ENCODE data around the gene TNRC18. TPM values are rescaled to one million over a fixed set of nuclear protein-coding genes. Genes with fewer than 3 reads are reported as not detected.
"Not testable (repeated sequence)": the region's sequence is repeated elsewhere in the genome, so short reads cannot be mapped to it uniquely, and the experiment has no call there.

TNRC18 gene
- total and polyA plus RNA-seq, 2 experiments from 2014 or later: 18.1 to 52.8 TPM

GRCh38 chr7:5282543-5283316 is 140.9 kb downstream of the TNRC18 start, which contains the start of gene SLC29A4:
Gene SLC29A4 (plus strand): TSS chr7:5282943. CDS start chr7:5287817, 4,874 bp downstream.
- peak within 1 kb of the TSS; percentile 98 for H3K4me2 ChIP-seq
- no peaks in the 10 kb centered on the region for H3K9me2 ChIP-seq (replicated peaks; ENCODE audit: insufficient read depth)
- H3K27me3 ChIP-seq: no peaks in the 10 kb centered on the region
- no peak within 1 kb of the TSS for H3K27ac ChIP-seq
- no peaks in the 10 kb centered on the region for H3K9me3 ChIP-seq (ENCODE audit: low read depth)
- TF ChIP-seq CTCF (IDR thresholded peaks at IDR 0.05; ENCODE audit: poor library complexity): no peak
- no peak for TF ChIP-seq EZH2phosphoT487 (IDR thresholded peaks at IDR 0.05; ENCODE audit: low read depth, severe bottlenecking, unreplicated experiment)
- TF ChIP-seq EZH2 (IDR thresholded peaks at IDR 0.05; ENCODE audit: borderline replicate concordance): no peak
- DNase-seq (ENCODE audit: low spot score): peak; percentile 71
- H4K20me1 ChIP-seq (ENCODE audit: insufficient read depth, poor library complexity, severe bottlenecking): no peaks in the 10 kb centered on the region
- no peaks in the 10 kb centered on the region for H3K36me3 ChIP-seq (replicated peaks; ENCODE audit: insufficient read depth, low read depth)
- peak within 1 kb of the TSS; percentile 71 for H2AFZ ChIP-seq
- H3K79me2 ChIP-seq: peaks cover 8% of the 10 kb centered on the region
- WGBS (ENCODE audit: low lambda C conversion rate, missing lambda C conversion rate): 0% methylated on average over 1 of the region's 69 CpGs
- H3K4me3 ChIP-seq: peak within 1 kb of the TSS; percentile 72
- peaks cover 17% of the 10 kb centered on the region for H3K4me1 ChIP-seq (ENCODE audit: insufficient read depth)

- not testable (repeated sequence) for DNase-seq (ENCODE audit: low spot score); H3K27ac ChIP-seq; H4K20me1 ChIP-seq (ENCODE audit: insufficient read depth, poor library complexity, severe bottlenecking); H3K4me3 ChIP-seq; H3K9me3 ChIP-seq (ENCODE audit: low read depth); H3K36me3 ChIP-seq (replicated peaks; ENCODE audit: insufficient read depth, low read depth); H3K79me2 ChIP-seq; H2AFZ ChIP-seq; H3K27me3 ChIP-seq; H3K4me2 ChIP-seq; H3K9me2 ChIP-seq (replicated peaks; ENCODE audit: insufficient read depth)
- WGBS (ENCODE audit: low lambda C conversion rate, missing lambda C conversion rate): 57% methylated on average over 11 of the region's 19 CpGs
- H3K4me1 ChIP-seq (ENCODE audit: insufficient read depth): peaks cover 17% of the 10 kb centered on the region
Measured at GRCh38 chr7:5281598-5282500, 141.8 kb downstream of the TNRC18 start.

DNA sequence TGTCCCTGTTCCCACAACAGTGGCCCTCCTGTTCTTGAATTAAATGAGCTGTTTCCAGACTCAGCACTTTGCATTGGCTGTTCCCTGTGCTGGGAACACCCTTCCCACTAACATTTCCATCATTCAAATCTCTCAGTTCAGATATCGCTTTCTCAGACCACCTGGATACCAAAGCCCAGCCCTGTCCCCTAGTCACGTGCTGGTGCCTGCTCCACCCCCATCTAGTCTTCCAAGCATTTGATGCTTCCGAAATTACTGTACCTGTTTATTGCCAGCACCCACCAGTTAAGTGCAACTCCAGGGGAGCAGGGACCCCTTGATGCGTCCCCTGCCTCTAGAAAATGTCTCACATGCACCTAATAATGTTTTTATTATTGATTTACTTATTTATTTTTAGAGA is 143.9 kb downstream of the TNRC18 start:
- H3K36me3 ChIP-seq (replicated peaks; ENCODE audit: insufficient read depth, low read depth): no peaks in the 10 kb centered on the region
- H3K79me2 ChIP-seq: peaks cover 8% of the 10 kb centered on the region
- no peak overlapping the region for H2AFZ ChIP-seq
- DNase-seq (ENCODE audit: low spot score): no peak
- H3K27me3 ChIP-seq: no peaks in the 10 kb centered on the region
- no peaks in the 10 kb centered on the region for H3K9me2 ChIP-seq (replicated peaks; ENCODE audit: insufficient read depth)
- no peak overlapping the region for H3K27ac ChIP-seq
- H3K9me3 ChIP-seq (ENCODE audit: low read depth): no peaks in the 10 kb centered on the region
- H3K4me3 ChIP-seq: no peak overlapping the region
- no peak for TF ChIP-seq EZH2 (IDR thresholded peaks at IDR 0.05; ENCODE audit: borderline replicate concordance)
- TF ChIP-seq CTCF (IDR thresholded peaks at IDR 0.05; ENCODE audit: poor library complexity): no peak
- peaks cover 9% of the 10 kb centered on the region for H3K4me1 ChIP-seq (ENCODE audit: insufficient read depth)
- H3K4me2 ChIP-seq: no peak overlapping the region
- H4K20me1 ChIP-seq (ENCODE audit: insufficient read depth, poor library complexity, severe bottlenecking): no peaks in the 10 kb centered on the region
- WGBS (ENCODE audit: low lambda C conversion rate, missing lambda C conversion rate): 80% methylated on average over 4 of the region's 4 CpGs

- H3K4me2 ChIP-seq: no peak overlapping the region
- peaks cover 4% of the 10 kb centered on the region for H3K79me2 ChIP-seq
- no peaks in the 10 kb centered on the region for H3K27me3 ChIP-seq
- no peaks in the 10 kb centered on the region for H3K9me2 ChIP-seq (replicated peaks; ENCODE audit: insufficient read depth)
- DNase-seq (ENCODE audit: low spot score): no peak
- H4K20me1 ChIP-seq (ENCODE audit: insufficient read depth, poor library complexity, severe bottlenecking): no peaks in the 10 kb centered on the region
- no peak overlapping the region for H3K4me3 ChIP-seq
- H3K9me3 ChIP-seq (ENCODE audit: low read depth): no peaks in the 10 kb centered on the region
- H3K4me1 ChIP-seq (ENCODE audit: insufficient read depth): no peaks in the 10 kb centered on the region
- no peaks in the 10 kb centered on the region for H3K36me3 ChIP-seq (replicated peaks; ENCODE audit: insufficient read depth, low read depth)
- TF ChIP-seq CTCF (IDR thresholded peaks at IDR 0.05; ENCODE audit: poor library complexity) (no peak), EZH2phosphoT487 (IDR thresholded peaks at IDR 0.05; ENCODE audit: low read depth, severe bottlenecking, unreplicated experiment) (no peak), EZH2 (IDR thresholded peaks at IDR 0.05; ENCODE audit: borderline replicate concordance) (no peak)
- WGBS (ENCODE audit: low lambda C conversion rate, missing lambda C conversion rate): 84% methylated on average over 7 of the region's 7 CpGs
- H3K27ac ChIP-seq: no peak overlapping the region
- H2AFZ ChIP-seq: no peak overlapping the region
Measured at GRCh38 chr7:5278766-5279165, 144.9 kb downstream of the TNRC18 start.
